IPS-20b (cell line): ENCODE results near the gene CAPN9.

ENCODE experiments used
- H3K27ac ChIP-seq: one replicate; pipeline ENCODE4 v1.5.1; 2013; ENCODE audit warnings: low read length
- H3K27me3 ChIP-seq: 2 replicates; pipeline ENCODE4 v1.6.1; 2013; ENCODE audit warnings: mild to moderate bottlenecking, low read length, inconsistent platforms; ENCODE audit not compliant: insufficient read depth
- H3K36me3 ChIP-seq: 2 replicates; pipeline ENCODE4 v1.6.1; 2013; ENCODE audit warnings: low read depth, mild to moderate bottlenecking, inconsistent platforms, low read length, moderate library complexity; ENCODE audit not compliant: insufficient read depth
- H3K4me1 ChIP-seq: 2 replicates; pipeline ENCODE4 v1.6.1; 2013; ENCODE audit warnings: mild to moderate bottlenecking, control low read depth, inconsistent platforms, low read length, moderate library complexity; ENCODE audit not compliant: insufficient read depth
- H3K4me3 ChIP-seq: 2 replicates; pipeline ENCODE4 v1.5.1; 2013; ENCODE audit warnings: mild to moderate bottlenecking, low read length, inconsistent platforms
- H3K9ac ChIP-seq: 2 replicates; pipeline ENCODE4 v1.6.1; 2013; ENCODE audit warnings: low read depth, mild to moderate bottlenecking, inconsistent platforms, low read length, moderate library complexity
- H3K9me3 ChIP-seq: 2 replicates; pipeline ENCODE4 v1.6.1; 2013; ENCODE audit warnings: mild to moderate bottlenecking, low read depth, low read length, inconsistent platforms; ENCODE audit not compliant: insufficient read depth

CAPN9 gene

GRCh38 chr1:230737622-230738262 lies 9.4 kb upstream of the CAPN9 start:
- no peak overlapping the region for H3K9ac ChIP-seq
- H3K9me3 ChIP-seq: peaks cover 3% of the 10 kb centered on the region; the same call in 1 of the 2 replicates
- no peaks in the 10 kb centered on the region for H3K36me3 ChIP-seq
- H3K27me3 ChIP-seq: no peaks in the 10 kb centered on the region
- H3K4me3 ChIP-seq: no peak overlapping the region
- no peak overlapping the region for H3K27ac ChIP-seq
- H3K4me1 ChIP-seq: no peaks in the 10 kb centered on the region

DNA sequence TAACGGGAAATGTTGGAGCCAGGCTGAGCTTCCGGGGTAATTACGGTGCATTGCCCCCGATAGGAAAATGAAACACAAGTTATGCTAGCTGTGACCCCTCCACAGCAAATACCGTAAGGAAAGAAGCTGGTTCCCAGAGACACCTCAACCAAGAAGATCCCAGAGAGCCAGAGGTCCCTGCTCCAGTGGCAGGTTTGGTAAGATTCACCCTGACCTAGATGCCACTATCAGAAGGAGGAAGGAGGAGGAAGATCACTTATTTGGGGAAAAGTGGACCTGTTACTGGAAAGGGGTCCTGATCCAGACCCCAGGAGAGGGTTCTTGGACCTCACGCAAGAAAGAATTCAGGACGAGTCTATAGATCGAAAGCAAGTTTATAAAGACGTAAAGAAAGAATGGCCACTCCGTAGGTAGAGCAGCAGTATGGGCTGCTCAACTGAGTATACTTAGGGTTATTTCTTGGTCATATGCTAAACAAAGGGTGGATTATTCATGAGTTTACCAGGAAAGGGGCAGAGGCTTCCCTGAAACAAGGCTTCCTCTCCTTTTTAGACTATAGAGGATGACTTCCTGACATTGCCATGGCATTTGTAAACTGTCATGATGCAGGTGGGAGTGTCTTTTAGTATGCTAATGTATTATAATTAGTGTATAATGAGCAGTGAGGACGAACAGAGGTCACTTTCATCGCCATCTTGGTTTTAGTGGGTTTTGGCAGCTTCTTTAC lies 7.5 kb upstream of the CAPN9 start:
- Histone ChIP-seq H3K9ac (no peak overlapping the region), H3K4me1 (no peaks in the 10 kb centered on the region), H3K9me3 (peaks cover 3% of the 10 kb centered on the region; the same call in 1 of the 2 replicates), H3K27me3 (no peaks in the 10 kb centered on the region), H3K27ac (no peak overlapping the region), H3K36me3 (no peaks in the 10 kb centered on the region), H3K4me3 (no peak overlapping the region)

GRCh38 chr1:230743899-230744298 lies 3.3 kb upstream of the CAPN9 start:
- Histone ChIP-seq H3K27me3 (no peaks in the 10 kb centered on the region), H3K9ac (no peak overlapping the region), H3K4me3 (no peak overlapping the region), H3K4me1 (no peaks in the 10 kb centered on the region), H3K9me3 (no peaks in the 10 kb centered on the region), H3K27ac (no peak overlapping the region), H3K36me3 (no peaks in the 10 kb centered on the region)

DNA sequence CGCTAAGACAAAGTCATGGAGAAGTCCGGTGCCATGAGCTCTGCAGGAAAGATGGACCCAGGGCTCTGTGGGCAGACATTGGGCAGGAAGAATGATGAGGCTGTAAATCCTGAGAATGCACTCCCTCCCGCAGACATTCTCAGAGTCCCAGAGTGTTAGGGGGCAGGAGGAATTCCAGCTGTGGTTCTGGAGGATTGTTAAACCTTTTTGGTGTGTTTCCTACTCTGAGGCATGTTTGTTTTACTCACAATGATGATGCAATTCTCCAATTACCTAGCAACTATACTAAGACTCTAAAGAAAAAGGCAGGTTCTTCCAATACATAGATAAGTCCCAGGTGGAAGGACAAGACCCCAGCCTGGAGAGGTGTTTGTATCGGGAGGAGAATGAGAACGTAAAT lies 2.8 kb upstream of the CAPN9 start:
- H3K36me3 ChIP-seq: no peaks in the 10 kb centered on the region
- H3K9me3 ChIP-seq: no peaks in the 10 kb centered on the region
- no peak overlapping the region for H3K4me3 ChIP-seq
- H3K9ac ChIP-seq: no peak overlapping the region
- H3K4me1 ChIP-seq: no peaks in the 10 kb centered on the region; the same call in 1 of the 2 replicates
- H3K27me3 ChIP-seq: no peaks in the 10 kb centered on the region
- H3K27ac ChIP-seq: no peak overlapping the region

DNA sequence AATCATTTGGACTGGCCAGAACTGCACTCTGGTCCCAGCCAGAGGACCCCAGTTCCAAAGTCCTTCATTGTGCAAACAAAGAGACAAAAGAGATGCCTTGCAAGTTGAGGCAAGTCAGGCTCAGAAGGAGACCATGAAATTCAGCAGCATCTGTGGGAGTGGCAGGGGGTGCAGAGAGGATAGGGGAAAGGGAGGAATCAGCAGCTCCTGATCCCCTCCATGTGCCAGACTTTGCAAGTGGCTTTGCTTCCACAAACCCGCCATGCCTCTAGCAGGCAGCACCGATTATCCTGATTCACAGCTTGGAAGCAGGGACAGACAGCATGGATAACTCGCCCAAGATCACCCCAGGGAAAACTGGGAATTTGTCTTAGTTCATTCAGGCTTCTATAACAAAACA lies 2.1 kb upstream of the CAPN9 start:
- Histone ChIP-seq H3K4me3 (no peak overlapping the region), H3K9ac (no peak overlapping the region), H3K4me1 (no peaks in the 10 kb centered on the region; the same call in 1 of the 2 replicates), H3K27me3 (no peaks in the 10 kb centered on the region), H3K27ac (no peak overlapping the region), H3K36me3 (no peaks in the 10 kb centered on the region), H3K9me3 (no peaks in the 10 kb centered on the region)

- no peaks in the 10 kb centered on the region for H3K27me3 ChIP-seq
- H3K27ac ChIP-seq: no peak overlapping the region
- no peaks in the 10 kb centered on the region for H3K9me3 ChIP-seq
- H3K4me3 ChIP-seq: no peak overlapping the region
- H3K4me1 ChIP-seq: peaks cover 7% of the 10 kb centered on the region; the same call in 1 of the 2 replicates
- H3K36me3 ChIP-seq: no peaks in the 10 kb centered on the region
- no peak overlapping the region for H3K9ac ChIP-seq
Observed at GRCh38 chr1:230746617-230747016, 571 bp upstream of the CAPN9 start.

DNA sequence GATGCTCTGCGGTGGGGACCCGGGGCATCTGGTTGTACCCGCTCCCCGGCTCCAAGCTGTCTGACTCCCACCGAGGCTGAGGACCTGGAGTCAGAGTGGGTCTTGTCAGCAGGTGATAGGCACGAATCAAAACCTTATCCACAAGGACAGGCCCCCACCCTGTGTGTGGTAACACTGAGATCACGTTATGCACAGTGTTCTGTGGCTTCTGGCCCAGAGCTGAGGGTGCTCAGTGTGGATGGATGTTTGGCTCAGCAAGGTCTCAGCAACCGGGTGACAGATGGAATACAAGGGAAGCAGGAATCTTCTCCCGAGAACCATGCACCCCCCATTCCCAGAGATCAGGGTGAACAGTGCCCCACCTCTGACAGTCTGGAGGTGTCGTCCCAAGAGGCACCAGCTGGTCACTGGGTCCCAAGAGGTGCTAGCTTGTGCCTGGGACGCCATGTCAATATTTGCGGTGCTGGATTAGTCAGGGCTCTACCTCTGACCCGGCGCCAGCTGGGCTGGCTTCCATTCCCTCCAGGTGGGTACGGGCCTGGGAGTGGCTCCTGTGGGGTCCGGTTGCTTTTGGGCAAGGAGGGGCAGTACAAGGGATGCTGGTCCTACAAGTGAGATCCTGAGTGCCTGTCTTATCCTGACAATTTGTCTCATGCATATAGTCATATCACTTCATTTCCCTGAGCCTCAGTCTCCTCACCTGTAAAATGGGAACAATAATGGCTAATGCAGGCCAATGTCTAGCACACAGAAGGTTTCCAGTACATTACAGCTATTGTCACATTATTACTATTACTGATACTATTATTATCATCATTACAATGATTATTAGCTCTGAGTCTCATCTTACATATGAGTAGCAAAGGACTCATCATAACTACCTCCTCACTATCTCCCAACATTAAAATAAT lies 957 bp downstream of the CAPN9 start:
- Histone ChIP-seq H3K4me3 (no peak overlapping the region), H3K9me3 (no peaks in the 10 kb centered on the region), H3K4me1 (peaks cover 22% of the 10 kb centered on the region; the same call in 1 of the 2 replicates), H3K27me3 (no peaks in the 10 kb centered on the region), H3K27ac (no peak overlapping the region), H3K9ac (no peak overlapping the region), H3K36me3 (no peaks in the 10 kb centered on the region)

GRCh38 chr1:230749150-230749549 lies 2.0 kb downstream of the CAPN9 start:
- Histone ChIP-seq H3K4me1 (peaks cover 25% of the 10 kb centered on the region; the same call in 1 of the 2 replicates), H3K4me3 (no peak overlapping the region), H3K9me3 (no peaks in the 10 kb centered on the region), H3K27me3 (no peaks in the 10 kb centered on the region), H3K36me3 (no peaks in the 10 kb centered on the region), H3K27ac (no peak overlapping the region), H3K9ac (no peak overlapping the region)

- H3K4me3 ChIP-seq: no peak overlapping the region
- no peak overlapping the region for H3K9ac ChIP-seq
- H3K27me3 ChIP-seq: no peaks in the 10 kb centered on the region
- no peak overlapping the region for H3K27ac ChIP-seq
- peaks cover 25% of the 10 kb centered on the region; the same call in 1 of the 2 replicates for H3K4me1 ChIP-seq
- no peaks in the 10 kb centered on the region for H3K36me3 ChIP-seq
- no peaks in the 10 kb centered on the region for H3K9me3 ChIP-seq
Observed at GRCh38 chr1:230749635-230750034, 2.4 kb downstream of the CAPN9 start.

DNA sequence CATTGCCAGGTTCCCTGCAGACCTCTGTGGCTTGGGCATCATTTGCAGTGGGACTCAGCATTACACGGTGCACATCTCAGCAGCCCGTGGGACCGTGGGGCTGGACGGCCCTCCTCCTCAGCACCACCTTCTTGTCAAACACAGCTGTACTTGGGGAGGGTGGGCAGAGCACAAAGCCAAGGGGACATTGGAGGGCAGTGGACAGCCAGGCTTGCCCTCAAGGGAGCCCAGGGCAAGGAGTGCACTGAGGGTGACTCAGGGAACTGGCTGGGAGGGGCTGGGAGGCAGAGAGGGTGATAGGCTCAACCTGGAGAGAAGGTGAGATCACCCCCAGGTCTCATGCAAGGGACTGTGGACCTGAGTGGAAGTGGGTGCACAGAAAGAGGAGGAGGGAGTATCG lies 3.4 kb downstream of the CAPN9 start:
- H3K4me1 ChIP-seq: peaks cover 25% of the 10 kb centered on the region; the same call in 1 of the 2 replicates

GRCh38 chr1:230750986-230751625 lies 3.9 kb downstream of the CAPN9 start:
- H3K4me1 ChIP-seq: peaks cover 25% of the 10 kb centered on the region; the same call in 1 of the 2 replicates
- no peaks in the 10 kb centered on the region for H3K9me3 ChIP-seq
- H3K27me3 ChIP-seq: no peaks in the 10 kb centered on the region
- 0 out of 2 replicates have a peak overlapping the region, but pooled peaks have one; percentile 4 for H3K9ac ChIP-seq
- no peaks in the 10 kb centered on the region for H3K36me3 ChIP-seq
- H3K4me3 ChIP-seq: no peak overlapping the region
- no peak overlapping the region for H3K27ac ChIP-seq

More for the DNA sequence above, 3.4 kb downstream of the CAPN9 start:
- Histone ChIP-seq H3K27me3 (no peaks in the 10 kb centered on the region), H3K4me3 (no peak overlapping the region), H3K27ac (no peak overlapping the region), H3K9ac (no peak overlapping the region), H3K36me3 (no peaks in the 10 kb centered on the region), H3K9me3 (no peaks in the 10 kb centered on the region)
